Adrenal gland (tissue), 19 donors: Measurements from ENCODE around the gene LEFTY1. TPM values are rescaled to one million over a fixed set of nuclear protein-coding genes. Genes with fewer than 3 reads are reported as not detected.
A peak's percentile ranks its signal among the peaks of the same experiment; 100 is the strongest.
"Not testable (repeated sequence)": the region's sequence is repeated elsewhere in the genome, so short reads cannot be mapped to it uniquely, and the experiment has no call there.

Experiments
- DNase-seq, 7 donors: peaks; one replicate each; pipeline ENCODE4 v3.0.0-alpha.2; 2019 to 2020
- H3K27ac ChIP-seq, 5 donors: fragments of 200-600 bp; sonication (generic) in 4 of 5; 1 replicate in 3 of 5; 2 replicates in 2 of 5; pipeline versions ENCODE4 v1.5.1 to v1.8.0; 2016 to 2020; ENCODE audit warnings: mild to moderate bottlenecking in 1 of 5
- H3K27me3 ChIP-seq: fragments of 200-600 bp; 2 replicates; pipeline ENCODE4 v1.8.0; 2021
- H3K36me3 ChIP-seq, 2 donors: fragments of 200-600 bp; replicated peaks in 1 of 2; 1 replicate in 1 of 2; 2 replicates in 1 of 2; pipeline versions ENCODE4 v1.5.1 to v1.8.0; 2018 to 2022
- H3K4me1 ChIP-seq, 2 donors: fragments of 200-600 bp; replicated peaks in 1 of 2; 1 replicate in 1 of 2; 2 replicates in 1 of 2; pipeline versions ENCODE4 v1.5.1 to v1.8.0; 2018 to 2021
- H3K4me3 ChIP-seq, 4 donors: fragments of 200-600 bp; sonication (generic) in 3 of 4; one replicate each; pipeline ENCODE4 v1.5.1; 2016 to 2018
- H3K9me3 ChIP-seq, 3 donors: fragments of 200-600 bp; sonication (generic) in 1 of 3; replicated peaks in 1 of 3; 1 replicate in 2 of 3; 2 replicates in 1 of 3; pipeline versions ENCODE4 v1.5.1 to v1.8.0; 2016 to 2021
- POLR2A ChIP-seq, 2 donors: fragments of 450-650 bp; IDR thresholded peaks; one replicate each; pipeline ENCODE4 v1.6.1; 2017; ENCODE audit warnings: antibody characterized with exemption in 2 of 2, mild to moderate bottlenecking in 2 of 2, moderate library complexity in 1 of 2
- WGBS, 4 donors: extraction: QIAGEN DNeasy Blood & Tissue Kit in 2 of 4; methylation state at CpG; one replicate each; pipeline versions ENCODE4 v1.1.5 to v1.1.7; 2013 to 2017; 5-methylcytosine and 5-hydroxymethylcytosine counted together
- intact Hi-C, 2 donors: fragments of 100-400 bp; cut with DNase I; formaldehyde crosslinking; loops; one replicate each; pipeline versions ENCODE4 v1.14.1 to v1.15.0; 2022 to 2023
- long read RNA-seq, 10 donors: library from polyadenylated mRNA in 3 of 10; unstranded in 2 of 10; stranded (forward) in 1 of 10; transcript quantifications; one replicate each; pipeline ENCODE4 v2.0.0 and lab custom pipeline, GENCODE V29; 2021 to 2026
- polyA plus RNA-seq, 3 donors: library from polyadenylated mRNA; stranded (reverse); fragments of 200-250 nt in 2 of 3; fragments of 350-450 nt in 1 of 3; fragmentation: Illumina TruSeq in 1 of 3; extraction: RNeasy Lipid Tissue Mini Kit (QIAGEN cat#74804) in 1 of 3; gene quantifications; one replicate each; pipeline ENCODE4 v1.2.3, GENCODE V29; 2013 to 2014
- total RNA-seq, 9 donors: library from RNA; depleted of rRNA in 4 of 9; stranded (reverse); fragments of >200 nt in 4 of 9; fragments of 120-200 nt in 1 of 9; fragmentation: NEBNext Ultra II Directional in 1 of 9; extraction: Animal tissue kit (Norgen Biotek cat#: 25700) in 1 of 9; gene quantifications; one replicate each; pipeline versions ENCODE4 v1.1.0 to v1.2.4, GENCODE V29; 2013 to 2023
- TF ChIP-seq, protein P1 (sequence below), 6 experiments: fragments of 450-650 bp in 4 of 6; fragments of 200-600 bp in 2 of 6; sonication (generic) in 1 of 6; IDR thresholded peaks; 1 replicate in 5 of 6; 2 replicates in 1 of 6; pipeline versions ENCODE4 v1.5.1 to v1.8.0; 2016 to 2021; ENCODE audit warnings: antibody characterized with exemption in 6 of 6, mild to moderate bottlenecking in 2 of 6, moderate library complexity in 1 of 6
- donor health status: healthy with polysubstance abuse.
- donor health status: Bipolar disorder and iron deficiency.
- donor health status: DM: yes; HTN: yes; CAD: no.
- donor health status: DM: no; HTN: no; CAD: no.
- donor health status: DM: no; HTN: no; CAD: no.
- donor health status: DM: yes; HTN: yes; CAD: no.

The LEFTY1 gene, protein sequence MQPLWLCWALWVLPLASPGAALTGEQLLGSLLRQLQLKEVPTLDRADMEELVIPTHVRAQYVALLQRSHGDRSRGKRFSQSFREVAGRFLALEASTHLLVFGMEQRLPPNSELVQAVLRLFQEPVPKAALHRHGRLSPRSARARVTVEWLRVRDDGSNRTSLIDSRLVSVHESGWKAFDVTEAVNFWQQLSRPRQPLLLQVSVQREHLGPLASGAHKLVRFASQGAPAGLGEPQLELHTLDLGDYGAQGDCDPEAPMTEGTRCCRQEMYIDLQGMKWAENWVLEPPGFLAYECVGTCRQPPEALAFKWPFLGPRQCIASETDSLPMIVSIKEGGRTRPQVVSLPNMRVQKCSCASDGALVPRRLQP
- 1 to 10 TPM in 2 of 9 donors, under 1 TPM in 3, not detected in 4; 0.47 to 1.5 (median 0.67) TPM for total RNA-seq
- under 1 TPM in 2 of 3 donors, not detected in 1; 0.15 to 0.27 TPM for polyA plus RNA-seq
- long read RNA-seq, donor 1: 0 reads
- long read RNA-seq, donor 2: 0 reads
- long read RNA-seq, donor 3: 0 reads
- long read RNA-seq, donor 4: 0 reads
- long read RNA-seq, donor 5, partial matches to known transcripts: 0 of 1 reads
- long read RNA-seq, donor 5, other reads (novel, unspliced or antisense): 1 of 1 reads
- long read RNA-seq, donor 6: 0 reads
- long read RNA-seq, donor 7: 0 reads
- long read RNA-seq, donor 8: 0 reads
- long read RNA-seq, donor 9: 0 reads
- long read RNA-seq, donor 10: 0 reads

GRCh38 chr1:225888898-225889601 lies at the start of gene LEFTY1:
Gene LEFTY1, minus strand, starts transcription at chr1:225889146. Its CDS starts 80 bp downstream, at chr1:225889066.
- Histone ChIP-seq H3K9me3 (no peaks in the 10 kb centered on the region), H3K27ac (peak within 1 kb of the TSS in 1 of 5 donors; percentile 22), H3K27me3 (no peaks in the 10 kb centered on the region), H3K4me3 (no peak within 1 kb of the TSS), H3K36me3 (no peaks in the 10 kb centered on the region), H3K4me1 (no peaks in the 10 kb centered on the region)
- no peak for TF ChIP-seq POLR2A (IDR thresholded peaks at IDR 0.05)
- TF ChIP-seq, protein P1, sequence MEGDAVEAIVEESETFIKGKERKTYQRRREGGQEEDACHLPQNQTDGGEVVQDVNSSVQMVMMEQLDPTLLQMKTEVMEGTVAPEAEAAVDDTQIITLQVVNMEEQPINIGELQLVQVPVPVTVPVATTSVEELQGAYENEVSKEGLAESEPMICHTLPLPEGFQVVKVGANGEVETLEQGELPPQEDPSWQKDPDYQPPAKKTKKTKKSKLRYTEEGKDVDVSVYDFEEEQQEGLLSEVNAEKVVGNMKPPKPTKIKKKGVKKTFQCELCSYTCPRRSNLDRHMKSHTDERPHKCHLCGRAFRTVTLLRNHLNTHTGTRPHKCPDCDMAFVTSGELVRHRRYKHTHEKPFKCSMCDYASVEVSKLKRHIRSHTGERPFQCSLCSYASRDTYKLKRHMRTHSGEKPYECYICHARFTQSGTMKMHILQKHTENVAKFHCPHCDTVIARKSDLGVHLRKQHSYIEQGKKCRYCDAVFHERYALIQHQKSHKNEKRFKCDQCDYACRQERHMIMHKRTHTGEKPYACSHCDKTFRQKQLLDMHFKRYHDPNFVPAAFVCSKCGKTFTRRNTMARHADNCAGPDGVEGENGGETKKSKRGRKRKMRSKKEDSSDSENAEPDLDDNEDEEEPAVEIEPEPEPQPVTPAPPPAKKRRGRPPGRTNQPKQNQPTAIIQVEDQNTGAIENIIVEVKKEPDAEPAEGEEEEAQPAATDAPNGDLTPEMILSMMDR (IDR thresholded peaks at IDR 0.05): no peak
- intact Hi-C loops: no loop called here
- no peak for DNase-seq
- WGBS, 4 donors: 74 to 100% (median 79%) methylated on average over 3 to 11 of the region's 11 CpGs

DNA sequence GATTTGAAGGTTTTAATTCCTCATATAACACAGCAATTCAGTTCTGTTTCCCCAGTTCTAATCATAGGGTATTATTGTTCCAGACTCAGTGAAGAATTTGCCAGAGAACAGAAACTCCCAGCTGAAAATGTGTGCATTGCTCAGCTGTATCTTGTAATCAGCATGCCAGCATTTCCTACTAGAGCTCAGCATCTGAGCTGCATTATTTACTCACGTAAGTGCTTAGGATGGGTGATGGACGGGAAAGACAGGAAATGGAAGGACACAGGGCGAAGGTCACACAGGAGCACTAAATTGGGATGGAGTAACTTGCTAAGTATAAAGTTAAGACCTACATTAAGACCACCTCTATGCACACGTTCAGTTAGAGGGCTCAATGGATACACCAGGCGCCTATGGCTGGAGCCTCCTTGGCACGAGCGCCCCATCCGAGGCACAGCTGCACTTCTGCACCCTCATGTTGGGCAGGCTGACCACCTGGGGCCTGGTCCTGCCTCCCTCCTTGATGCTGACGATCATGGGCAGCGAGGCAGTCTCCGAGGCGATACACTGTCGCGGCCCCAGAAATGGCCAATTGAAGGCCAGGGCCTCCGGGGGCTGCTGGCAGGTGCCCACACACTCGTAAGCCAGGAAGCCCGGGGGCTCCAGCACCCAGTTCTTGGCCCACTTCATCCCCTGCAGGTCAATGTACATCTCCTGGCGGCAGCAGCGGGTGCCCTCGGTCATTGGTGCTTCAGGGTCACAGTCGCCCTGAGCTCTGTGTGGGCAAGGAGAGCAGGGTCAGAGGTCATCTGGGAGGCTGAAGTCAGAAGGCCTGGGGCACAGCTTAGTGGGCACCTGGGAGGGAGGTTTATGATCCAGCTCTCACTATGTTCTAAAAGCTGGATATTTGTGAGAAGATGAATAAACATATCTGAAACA lies 48.4 kb upstream of the LEFTY1 start:
- no peak overlapping the region for H3K4me3 ChIP-seq
- intact Hi-C loops: no loop called here
- TF ChIP-seq, protein P1 (IDR thresholded peaks at IDR 0.05): no peak
- no peak for TF ChIP-seq POLR2A (IDR thresholded peaks at IDR 0.05)
- 89 to 95% (median 93%) methylated on average over 8 to 21 of the region's 21 CpGs for WGBS, 4 donors
- DNase-seq: no peak
- H3K4me1 ChIP-seq: peaks cover 0 to 9% of the 10 kb centered on the region in 2 donors
- no peak overlapping the region for H3K27ac ChIP-seq
- H3K36me3 ChIP-seq: no peaks in the 10 kb centered on the region
- H3K27me3 ChIP-seq: no peaks in the 10 kb centered on the region
- no peaks in the 10 kb centered on the region for H3K9me3 ChIP-seq

- Histone ChIP-seq H3K36me3 (no peaks in the 10 kb centered on the region), H3K4me1 (peaks cover 0 to 9% of the 10 kb centered on the region in 2 donors), H3K9me3 (no peaks in the 10 kb centered on the region), H3K27me3 (no peaks in the 10 kb centered on the region), H3K27ac (no peak overlapping the region), H3K4me3 (no peak overlapping the region)
- WGBS, 4 donors: 60 to 83% (median 74%) methylated on average over 3 of the region's 3 CpGs
- DNase-seq: no peak
- TF ChIP-seq, protein P1 (IDR thresholded peaks at IDR 0.05): no peak
- TF ChIP-seq POLR2A (IDR thresholded peaks at IDR 0.05): no peak
- intact Hi-C loops: no loop called here
Measured at GRCh38 chr1:225936523-225936922, 47.6 kb upstream of the LEFTY1 start.

DNA sequence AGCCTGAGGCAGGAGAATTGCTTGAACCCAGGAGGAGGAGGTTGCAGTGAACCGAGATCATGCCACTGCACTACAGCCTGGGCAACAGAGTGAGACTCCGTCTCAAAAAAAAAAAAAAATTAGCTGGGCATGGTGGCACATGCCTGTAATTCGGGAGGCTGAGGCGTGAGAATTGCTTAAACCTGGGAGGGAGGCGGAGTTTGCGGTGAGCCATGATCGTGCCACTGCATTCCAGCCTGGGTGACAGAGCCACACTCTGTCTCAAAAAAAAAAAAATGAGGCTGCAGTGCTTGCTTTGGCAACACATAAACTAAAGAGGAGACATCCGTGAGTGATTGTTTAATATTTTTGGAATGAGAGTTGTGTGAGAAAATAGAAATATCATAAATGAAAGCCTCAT lies 47.1 kb upstream of the LEFTY1 start:
- intact Hi-C loops, DNase-seq, H3K36me3 ChIP-seq, H3K27ac ChIP-seq, H3K9me3 ChIP-seq, H3K4me3 ChIP-seq, H3K27me3 ChIP-seq, H3K4me1 ChIP-seq: not testable (repeated sequence)
- WGBS, 4 donors: 79 to 84% (median 81%) methylated on average over 8 of the region's 8 CpGs
